LNCaP clone FGC (cell line): ENCODE measurements around the gene C12orf56.

Source experiments
- DNase-seq: peaks from one replicate; pipeline ENCODE4 v3.0.0-alpha.2; 2011; ENCODE audit warnings: low read depth
- H3K4me3 ChIP-seq: 2 replicates; pipeline ENCODE4 v1.5.1; 2011; ENCODE audit warnings: mild to moderate bottlenecking, low read depth, low read length, control low read depth
- TF ChIP-seq, protein P1 (sequence below): IDR thresholded peaks from 2 replicates; pipeline ENCODE4 v1.5.1; 2012; ENCODE audit warnings: mild to moderate bottlenecking; ENCODE audit not compliant: control insufficient read depth, insufficient read depth; ENCODE audit errors: extremely low read depth

C12orf56 gene

DNA sequence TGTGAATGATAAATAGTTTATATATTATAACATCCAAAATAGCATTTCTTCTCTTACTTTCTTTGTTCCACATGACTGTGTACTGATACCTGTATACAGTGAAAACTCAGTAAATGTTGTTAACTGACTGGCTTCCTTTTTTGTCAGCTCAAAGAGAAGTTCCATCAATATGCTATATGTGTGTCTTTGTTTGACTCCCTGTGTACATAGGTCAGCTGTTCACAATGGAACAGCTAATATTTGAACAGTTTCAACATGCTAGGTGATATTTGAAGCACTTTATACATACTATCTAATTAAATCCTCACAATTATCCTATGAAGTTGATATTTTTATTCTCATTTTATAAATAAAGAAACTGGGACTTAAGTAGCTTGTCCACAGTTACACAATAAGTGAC, 153.2 kb downstream of the C12orf56 start:
- peak; percentile 35 for DNase-seq
- TF ChIP-seq, protein P1, sequence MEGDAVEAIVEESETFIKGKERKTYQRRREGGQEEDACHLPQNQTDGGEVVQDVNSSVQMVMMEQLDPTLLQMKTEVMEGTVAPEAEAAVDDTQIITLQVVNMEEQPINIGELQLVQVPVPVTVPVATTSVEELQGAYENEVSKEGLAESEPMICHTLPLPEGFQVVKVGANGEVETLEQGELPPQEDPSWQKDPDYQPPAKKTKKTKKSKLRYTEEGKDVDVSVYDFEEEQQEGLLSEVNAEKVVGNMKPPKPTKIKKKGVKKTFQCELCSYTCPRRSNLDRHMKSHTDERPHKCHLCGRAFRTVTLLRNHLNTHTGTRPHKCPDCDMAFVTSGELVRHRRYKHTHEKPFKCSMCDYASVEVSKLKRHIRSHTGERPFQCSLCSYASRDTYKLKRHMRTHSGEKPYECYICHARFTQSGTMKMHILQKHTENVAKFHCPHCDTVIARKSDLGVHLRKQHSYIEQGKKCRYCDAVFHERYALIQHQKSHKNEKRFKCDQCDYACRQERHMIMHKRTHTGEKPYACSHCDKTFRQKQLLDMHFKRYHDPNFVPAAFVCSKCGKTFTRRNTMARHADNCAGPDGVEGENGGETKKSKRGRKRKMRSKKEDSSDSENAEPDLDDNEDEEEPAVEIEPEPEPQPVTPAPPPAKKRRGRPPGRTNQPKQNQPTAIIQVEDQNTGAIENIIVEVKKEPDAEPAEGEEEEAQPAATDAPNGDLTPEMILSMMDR: no peak
- H3K4me3 ChIP-seq: no peak overlapping the region

DNA sequence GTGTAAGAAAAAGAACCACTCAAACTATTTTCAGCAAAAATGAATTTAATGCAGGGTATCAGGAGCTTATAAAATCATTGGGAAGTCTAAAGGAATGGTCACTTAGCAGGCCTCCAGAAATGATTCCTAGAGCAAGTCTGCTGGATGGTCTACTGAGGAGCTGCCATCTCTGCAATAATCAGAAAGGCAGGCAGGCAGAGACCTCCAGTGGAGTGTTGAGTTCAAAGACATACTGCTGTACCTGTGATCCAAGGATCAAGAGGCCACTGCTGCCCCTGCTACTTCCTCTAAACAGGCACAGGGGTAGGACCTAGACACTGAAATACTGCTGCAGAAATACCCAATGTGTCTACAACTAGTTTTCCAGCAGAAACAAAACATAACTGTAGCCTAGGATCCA, 154.0 kb downstream of the C12orf56 start:
- H3K4me3 ChIP-seq: no peak overlapping the region
- TF ChIP-seq, protein P1: 0 out of 2 replicates have a peak, but pooled peaks have one; percentile 3
- DNase-seq: no peak

DNA sequence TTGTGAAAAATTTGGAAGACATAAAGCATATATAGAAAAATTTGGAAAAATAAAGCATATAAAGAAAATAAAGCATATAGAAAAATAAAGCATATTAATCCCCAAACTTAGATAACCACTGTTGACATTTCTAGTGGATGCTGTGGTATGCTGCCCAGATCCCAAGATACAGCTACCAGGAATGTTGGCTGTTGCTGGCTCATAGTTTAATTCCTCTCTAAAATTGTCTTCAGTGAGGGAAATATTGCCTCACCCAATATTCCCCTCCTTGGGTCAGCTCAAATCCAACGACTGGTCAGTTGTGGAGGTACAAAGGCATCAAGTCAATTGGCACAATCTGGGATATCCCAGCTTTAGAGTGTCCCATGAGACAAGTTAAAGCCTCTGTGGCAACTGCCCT, 158.4 kb downstream of the C12orf56 start:
- no peak for DNase-seq
- H3K4me3 ChIP-seq: no peak overlapping the region
- TF ChIP-seq, protein P1: no peak

DNA sequence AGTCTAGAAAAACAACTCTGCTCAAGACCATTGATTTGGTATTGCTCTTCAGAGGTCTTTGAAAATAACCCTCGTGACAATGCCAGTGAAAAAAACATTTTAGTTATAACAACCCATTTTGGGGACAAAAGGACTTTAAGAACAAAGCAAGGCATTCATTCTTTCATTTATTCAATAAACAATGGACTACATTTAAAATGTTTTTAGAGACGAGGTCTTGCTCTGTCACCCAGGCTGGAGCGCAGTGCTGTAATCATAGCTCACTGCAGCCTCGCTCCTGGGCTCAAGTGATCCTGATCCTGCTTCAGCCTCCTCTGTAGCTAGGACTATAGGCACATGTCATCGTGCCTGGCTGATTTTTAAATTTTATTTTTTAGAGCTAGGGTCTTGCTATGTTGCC, 160.8 kb downstream of the C12orf56 start:
- no peak for DNase-seq
- TF ChIP-seq, protein P1: no peak
- H3K4me3 ChIP-seq: no peak overlapping the region

DNA sequence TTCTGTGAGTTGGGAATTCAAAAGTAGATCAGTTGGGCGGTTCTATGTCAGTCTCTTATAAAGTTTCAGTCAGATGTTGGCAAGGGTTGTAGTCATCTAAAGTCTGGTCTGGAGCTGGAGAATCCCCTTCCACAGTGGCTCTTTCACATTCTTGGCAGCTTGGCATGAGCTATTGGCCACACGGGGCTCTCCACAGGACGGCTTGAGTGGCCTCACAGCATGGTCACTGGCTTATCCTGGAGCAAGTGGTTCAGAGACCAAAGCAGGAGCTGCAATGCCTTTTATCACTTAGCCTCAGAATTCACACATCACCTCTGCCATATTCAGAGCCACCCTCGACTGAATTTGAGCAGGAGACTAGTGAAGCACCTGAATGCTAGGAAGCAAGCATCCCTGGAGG, 161.3 kb downstream of the C12orf56 start:
- DNase-seq: no peak
- TF ChIP-seq, protein P1: no peak
- H3K4me3 ChIP-seq: no peak overlapping the region

DNA sequence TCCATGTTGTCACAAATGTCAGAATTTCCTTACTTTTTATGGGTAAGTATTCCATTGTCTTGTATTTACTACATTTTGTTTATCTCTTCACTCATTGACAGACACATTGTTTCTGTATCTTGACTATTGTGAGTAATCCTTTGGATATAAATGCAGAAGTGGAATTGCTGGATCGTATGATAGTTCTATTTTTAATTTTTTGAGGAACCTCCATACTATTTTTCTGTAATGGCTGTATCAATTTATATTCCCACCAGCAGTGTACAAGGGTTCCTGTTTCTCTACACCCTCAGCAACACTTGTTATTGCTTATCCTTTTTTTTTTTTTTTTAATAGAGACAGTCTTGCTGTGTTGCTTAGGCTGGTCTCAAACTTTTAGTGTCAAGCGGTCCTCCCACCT, 164.9 kb downstream of the C12orf56 start:
- TF ChIP-seq, protein P1: no peak

DNA sequence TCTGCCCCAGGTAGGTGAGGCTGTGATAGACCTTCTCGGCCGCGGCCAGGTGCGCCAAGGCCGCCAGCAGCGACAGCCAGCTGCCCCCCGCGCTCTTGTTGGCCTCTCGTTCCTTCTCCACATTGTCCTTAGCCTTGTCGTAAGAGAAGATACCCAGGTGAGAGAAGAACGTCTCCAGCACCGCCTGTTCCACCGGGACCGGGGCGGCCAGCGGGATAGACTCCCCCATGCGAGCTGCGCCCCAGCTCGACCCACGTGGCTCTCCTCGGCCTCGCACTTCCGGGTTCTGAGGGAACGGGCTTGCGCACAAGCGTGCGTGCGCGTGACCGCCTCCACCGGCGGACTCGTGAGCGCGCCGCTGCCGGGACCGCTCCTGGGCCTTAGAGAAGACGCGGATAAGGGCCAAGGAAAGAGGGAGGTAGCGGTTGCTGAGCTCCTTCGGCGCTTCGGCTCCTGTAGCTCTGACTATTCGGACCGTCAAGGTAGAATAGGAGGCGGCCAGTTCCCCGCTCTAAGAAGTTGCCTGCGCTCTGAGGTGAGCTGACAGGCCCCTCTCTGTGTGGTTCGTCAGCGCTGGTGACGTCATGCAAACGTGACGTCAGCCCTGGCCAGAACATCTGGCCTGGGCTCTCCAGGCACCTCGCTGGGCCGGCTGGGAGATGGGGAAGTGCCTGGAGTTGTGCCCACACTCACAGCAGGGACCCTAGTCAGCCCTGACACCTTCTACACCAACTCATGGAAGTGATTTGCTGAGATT, 168.4 kb downstream of the C12orf56 start, which contains the start of gene KICS2:
TSS of gene KICS2 (minus strand) at position 288 of the 757 bp plus-strand sequence. CDS start at position 229, 59 bp downstream.
- peak within 1 kb of the TSS; percentile 73 for H3K4me3 ChIP-seq
- DNase-seq: peak; percentile 85
- TF ChIP-seq, protein P1: peak; percentile 0; the same call in 1 of the 2 replicates

More for the DNA sequence above, 164.9 kb downstream of the C12orf56 start:
- no peak overlapping the region for H3K4me3 ChIP-seq
- DNase-seq: no peak
